HL-60 (cell line): ENCODE data around the gene GNG12.

Source experiments
- DNase-seq, 2 experiments: peaks; one replicate each; pipeline ENCODE4 v3.0.0-alpha.2; 2010 to 2020; ENCODE audit warnings: low read depth in 1 of 2, low spot score in 1 of 2
- H3K27ac ChIP-seq: fragments of 250-450 bp; sonication (Bioruptor Pico); replicated peaks from 2 replicates; pipeline ENCODE4 v1.5.1; 2020; ENCODE audit warnings: mild to moderate bottlenecking, moderate library complexity
- H3K27me3 ChIP-seq: fragments of 250-450 bp; sonication (Bioruptor Pico); 2 replicates; pipeline ENCODE4 v1.5.1; 2021; ENCODE audit warnings: mild to moderate bottlenecking, moderate library complexity; ENCODE audit not compliant: insufficient read depth, poor library complexity, severe bottlenecking
- H3K4me3 ChIP-seq: replicated peaks from 2 replicates; pipeline ENCODE4 v1.5.1; 2011; ENCODE audit warnings: mild to moderate bottlenecking, control low read depth, low read length; ENCODE audit not compliant: insufficient read depth
- CTCF ChIP-seq: IDR thresholded peaks from one replicate; pipeline ENCODE4 v1.5.1; 2011; ENCODE audit warnings: low read length, control low read depth, inconsistent platforms; ENCODE audit not compliant: insufficient read depth
- GABPA ChIP-seq: IDR thresholded peaks from 2 replicates; pipeline ENCODE4 v1.6.1; 2012; ENCODE audit warnings: low read depth
- POLR2AphosphoS5 ChIP-seq: IDR thresholded peaks from 2 replicates; pipeline ENCODE4 v1.6.1; 2012; ENCODE audit warnings: low read depth
- REST ChIP-seq: IDR thresholded peaks from 2 replicates; pipeline ENCODE4 v1.6.1; 2012; ENCODE audit warnings: low read depth; ENCODE audit not compliant: insufficient replicate concordance
- SPI1 ChIP-seq: IDR thresholded peaks from 2 replicates; pipeline ENCODE4 v1.6.1; 2012; ENCODE audit warnings: low read depth, mild to moderate bottlenecking, borderline replicate concordance

The GNG12 gene

GRCh38 chr1:67708606-67709005 lies 124.7 kb downstream of the GNG12 start:
- DNase-seq = no peak
- Histone ChIP-seq H3K4me3 (no peak overlapping the region), H3K27ac (no peak overlapping the region), H3K27me3 (no peaks in the 10 kb centered on the region)
- TF ChIP-seq REST (no peak), GABPA (no peak), CTCF (no peak), SPI1 (no peak), POLR2AphosphoS5 (no peak)

GRCh38 chr1:67705735-67706453 lies 127.4 kb downstream of the GNG12 start:
- Histone ChIP-seq H3K27me3 (no peaks in the 10 kb centered on the region), H3K4me3 (no peak overlapping the region), H3K27ac (no peak overlapping the region)
- TF ChIP-seq GABPA = no peak
- TF ChIP-seq REST = no peak
- no peak for TF ChIP-seq SPI1
- no peak for TF ChIP-seq POLR2AphosphoS5
- no peak for TF ChIP-seq CTCF
- no peak for DNase-seq

GRCh38 chr1:67704351-67704750 lies 128.9 kb downstream of the GNG12 start:
- no peak overlapping the region for H3K4me3 ChIP-seq
- no peaks in the 10 kb centered on the region for H3K27me3 ChIP-seq
- no peak for TF ChIP-seq POLR2AphosphoS5
- no peak for TF ChIP-seq REST
- no peak for TF ChIP-seq GABPA
- no peak for TF ChIP-seq SPI1
- H3K27ac ChIP-seq = no peak overlapping the region
- no peak for DNase-seq
